Keratinocyte (primary cell): ENCODE measurements around the gene KLHL29. TPM values are rescaled to one million over a fixed set of nuclear protein-coding genes. Genes with fewer than 3 reads are reported as not detected.

Experiments
- DNase-seq: peaks from one replicate; pipeline ENCODE4 v3.0.0-alpha.2; 2011; ENCODE audit warnings: low read depth, missing footprints, low spot score
- FAIRE-seq: peaks from 2 replicates; lab custom pipeline; 2011; peaks lifted over from hg19 to GRCh38; lab: Jason Lieb, UNC
- H2AFZ ChIP-seq: 2 replicates; pipeline ENCODE4 v1.6.0; 2012; ENCODE audit warnings: low read length, control low read depth, inconsistent platforms; ENCODE audit not compliant: control insufficient read depth
- H3K27ac ChIP-seq: 2 replicates; pipeline ENCODE4 v1.5.1; 2011; ENCODE audit warnings: low read length; ENCODE audit not compliant: control insufficient read depth, insufficient read depth
- H3K27me3 ChIP-seq: 3 replicates; pipeline ENCODE4 v1.6.0; 2011; ENCODE audit warnings: low read length; ENCODE audit not compliant: control insufficient read depth, insufficient read depth; ENCODE audit errors: extremely low read depth
- H3K36me3 ChIP-seq, 2 experiments: 2 replicates in 1 of 2; 3 replicates in 1 of 2; pipeline ENCODE4 v1.5.1; 2011; ENCODE audit warnings: low read length in 2 of 2, mild to moderate bottlenecking in 1 of 2; ENCODE audit not compliant: control insufficient read depth in 2 of 2, insufficient read depth in 2 of 2; ENCODE audit errors: extremely low read depth in 1 of 2
- H3K4me1 ChIP-seq: 3 replicates; pipeline ENCODE4 v1.5.1; 2011; ENCODE audit warnings: low read length; ENCODE audit not compliant: control insufficient read depth, insufficient read depth; ENCODE audit errors: extremely low read depth
- H3K4me2 ChIP-seq: 3 replicates; pipeline ENCODE4 v1.6.0; 2011; ENCODE audit warnings: low read depth, low read length; ENCODE audit not compliant: control insufficient read depth, insufficient read depth; ENCODE audit errors: extremely low read depth
- H3K4me3 ChIP-seq, 3 experiments: fragments of 200-600 bp in 1 of 3; sonication (generic) in 1 of 3; 2 replicates in 2 of 3; 3 replicates in 1 of 3; pipeline ENCODE4 v1.5.1; 2011 to 2016; ENCODE audit warnings: low read length in 3 of 3, mild to moderate bottlenecking in 3 of 3, control low read depth in 2 of 3, inconsistent platforms in 1 of 3, low read depth in 1 of 3, mixed read lengths in 1 of 3, mixed run types in 1 of 3, moderate library complexity in 1 of 3; ENCODE audit not compliant: control insufficient read depth in 2 of 3, insufficient read depth in 2 of 3; ENCODE audit errors: extremely low read depth in 1 of 3
- H3K79me2 ChIP-seq: 2 replicates; pipeline ENCODE4 v1.6.0; 2012; ENCODE audit warnings: low read length; ENCODE audit not compliant: control insufficient read depth, insufficient read depth
- H3K9ac ChIP-seq: 3 replicates; pipeline ENCODE4 v1.6.0; 2011; ENCODE audit warnings: low read length; ENCODE audit not compliant: control insufficient read depth, insufficient read depth; ENCODE audit errors: extremely low read depth
- H3K9me1 ChIP-seq: 3 replicates; pipeline ENCODE4 v1.6.0; 2011; ENCODE audit warnings: low read length; ENCODE audit not compliant: control insufficient read depth, insufficient read depth; ENCODE audit errors: extremely low read depth
- H3K9me3 ChIP-seq: 2 replicates; pipeline ENCODE4 v1.5.1; 2012; ENCODE audit warnings: low read depth, low read length; ENCODE audit not compliant: control insufficient read depth
- H4K20me1 ChIP-seq: 3 replicates; pipeline ENCODE4 v1.6.0; 2011; ENCODE audit warnings: low read length; ENCODE audit not compliant: control insufficient read depth, insufficient read depth; ENCODE audit errors: extremely low read depth
- EZH2 ChIP-seq: IDR thresholded peaks from one replicate; pipeline ENCODE4 v1.6.1; 2012; ENCODE audit warnings: inconsistent platforms, mild to moderate bottlenecking, low read length, moderate library complexity
- dilution Hi-C: fragments of 300-500 bp; cut with MboI; formaldehyde crosslinking; loops from one replicate; pipeline ENCODE4 v1.7.0; 2020; ENCODE audit warnings: low sequenced_read_pairs; ENCODE audit not compliant: extremely low pct_ligation_motif_present
- polyA plus RNA-seq, 5 experiments: library from polyadenylated mRNA; depleted of rRNA in 3 of 5; stranded (reverse) in 3 of 5; stranded (forward) in 1 of 5; unstranded in 1 of 5; fragments of >200 nt; gene quantifications; 1 replicate in 1 of 5; 2 replicates in 3 of 5; 3 replicates in 1 of 5; pipeline versions ENCODE4 v1.2.1 to v1.2.3, GENCODE V29; 2011 to 2012; ENCODE audit warnings: missing spikeins in 2 of 5, low read depth in 1 of 5, low replicate concordance in 1 of 5
- TF ChIP-seq, protein P1 (sequence below), 3 experiments: IDR thresholded peaks in 1 of 3; conservative IDR thresholded peaks in 1 of 3; optimal IDR thresholded peaks in 1 of 3; 2 replicates in 2 of 3; 3 replicates in 1 of 3; pipeline versions ENCODE3 to v1.5.1; 2011; ENCODE audit warnings: low read length in 3 of 3, mild to moderate bottlenecking in 3 of 3, moderate library complexity in 2 of 3, control low read depth in 1 of 3, inconsistent platforms in 1 of 3; ENCODE audit not compliant: insufficient read depth in 2 of 3; ENCODE audit errors: extremely low read depth in 1 of 3

KLHL29 gene
- polyA plus RNA-seq, 1 donor (not counting 4 experiments of a cell fraction or from before 2014, with no cell fraction given): 4.7 TPM

DNA sequence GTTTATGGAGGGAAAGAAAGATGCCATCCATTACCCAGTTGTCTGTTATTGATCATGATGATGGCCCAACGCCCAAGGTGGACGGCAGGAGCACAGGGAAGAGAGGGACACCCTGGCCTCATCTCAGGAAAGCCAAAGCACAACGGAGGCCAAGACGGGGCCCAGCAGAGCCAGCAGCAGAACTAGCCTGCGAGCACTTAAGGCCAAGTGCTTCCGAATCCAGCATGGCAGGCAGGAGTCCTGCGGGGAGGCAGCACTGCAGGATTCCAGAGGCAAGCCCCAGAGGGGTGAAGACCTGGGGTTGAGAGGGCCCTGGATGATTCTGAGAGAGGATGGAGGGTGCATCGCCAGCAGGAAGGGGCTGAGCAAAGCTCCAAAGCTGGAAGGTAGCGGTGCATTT lies 28.3 kb upstream of the KLHL29 start:
- Histone ChIP-seq H3K4me3 (no peak overlapping the region), H3K4me2 (no peak overlapping the region), H3K79me2 (no peaks in the 10 kb centered on the region), H4K20me1 (no peaks in the 10 kb centered on the region), H3K27ac (no peak overlapping the region), H3K36me3 (no peaks in the 10 kb centered on the region), H3K27me3 (peaks cover 26% of the 10 kb centered on the region), H3K4me1 (no peaks in the 10 kb centered on the region), H3K9ac (no peak overlapping the region), H3K9me3 (no peaks in the 10 kb centered on the region), H2AFZ (no peak overlapping the region), H3K9me1 (no peaks in the 10 kb centered on the region)
- FAIRE-seq (no peak), DNase-seq (no peak)
- TF ChIP-seq, protein P1, sequence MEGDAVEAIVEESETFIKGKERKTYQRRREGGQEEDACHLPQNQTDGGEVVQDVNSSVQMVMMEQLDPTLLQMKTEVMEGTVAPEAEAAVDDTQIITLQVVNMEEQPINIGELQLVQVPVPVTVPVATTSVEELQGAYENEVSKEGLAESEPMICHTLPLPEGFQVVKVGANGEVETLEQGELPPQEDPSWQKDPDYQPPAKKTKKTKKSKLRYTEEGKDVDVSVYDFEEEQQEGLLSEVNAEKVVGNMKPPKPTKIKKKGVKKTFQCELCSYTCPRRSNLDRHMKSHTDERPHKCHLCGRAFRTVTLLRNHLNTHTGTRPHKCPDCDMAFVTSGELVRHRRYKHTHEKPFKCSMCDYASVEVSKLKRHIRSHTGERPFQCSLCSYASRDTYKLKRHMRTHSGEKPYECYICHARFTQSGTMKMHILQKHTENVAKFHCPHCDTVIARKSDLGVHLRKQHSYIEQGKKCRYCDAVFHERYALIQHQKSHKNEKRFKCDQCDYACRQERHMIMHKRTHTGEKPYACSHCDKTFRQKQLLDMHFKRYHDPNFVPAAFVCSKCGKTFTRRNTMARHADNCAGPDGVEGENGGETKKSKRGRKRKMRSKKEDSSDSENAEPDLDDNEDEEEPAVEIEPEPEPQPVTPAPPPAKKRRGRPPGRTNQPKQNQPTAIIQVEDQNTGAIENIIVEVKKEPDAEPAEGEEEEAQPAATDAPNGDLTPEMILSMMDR (optimal IDR thresholded peaks at IDR 0.05 in 1 of 3, IDR thresholded peaks at IDR 0.05 in 1 of 3, conservative IDR thresholded peaks at IDR 0.05 in 1 of 3; ENCODE audit: extremely low read depth in 1 of 3, insufficient read depth in 2 of 3, low read length in 3 of 3): no peak
- no peak for TF ChIP-seq EZH2
- dilution Hi-C loops: no loop called here

DNA sequence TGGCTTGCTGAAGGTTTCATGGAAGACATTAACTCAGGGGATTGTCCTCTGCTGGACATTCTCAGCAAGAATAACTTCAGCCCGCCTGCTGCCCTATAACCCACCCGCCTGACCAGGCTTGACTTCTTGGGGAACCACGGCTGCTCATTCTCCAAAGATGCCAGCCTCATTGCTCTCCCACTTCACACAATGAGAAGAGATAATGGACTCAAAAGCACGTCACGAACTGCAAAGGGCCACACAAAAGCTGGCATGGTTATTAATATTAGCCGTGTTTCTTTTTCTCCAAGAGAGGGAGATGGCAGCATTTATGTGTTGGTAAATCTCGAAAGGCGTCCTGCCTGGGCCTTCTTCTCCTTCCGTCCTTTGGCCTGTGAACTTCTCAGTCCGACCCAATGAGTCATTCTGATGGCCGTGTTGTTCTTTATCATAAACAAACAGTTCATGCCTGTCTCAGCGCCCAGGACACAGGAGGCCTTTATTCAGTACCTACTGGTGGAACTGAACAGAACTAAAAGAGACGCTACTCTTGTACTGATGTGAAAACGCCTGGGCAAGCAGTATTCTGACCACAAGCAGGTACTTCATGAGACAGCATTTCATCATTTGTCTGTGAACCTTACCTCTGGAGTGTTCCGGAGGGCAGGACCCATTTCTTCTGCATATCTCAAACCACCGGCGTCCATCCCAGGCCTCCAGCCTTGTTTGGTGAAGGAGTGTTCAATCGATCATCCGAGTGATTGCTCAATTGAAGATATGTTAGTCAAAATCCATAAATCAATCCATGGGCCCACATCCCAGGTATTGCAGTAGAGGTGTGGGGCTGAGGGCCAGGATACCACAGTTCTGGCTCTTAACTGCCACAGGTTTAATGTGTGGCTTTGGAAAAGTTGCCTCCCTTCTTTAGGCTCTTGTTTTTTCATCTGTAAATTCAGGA lies 25.1 kb upstream of the KLHL29 start:
- H3K27me3 ChIP-seq: peaks cover 14% of the 10 kb centered on the region
- H3K79me2 ChIP-seq: no peaks in the 10 kb centered on the region
- no peak overlapping the region for H2AFZ ChIP-seq
- no peak for FAIRE-seq
- H3K4me3 ChIP-seq: no peak overlapping the region
- TF ChIP-seq EZH2: no peak
- TF ChIP-seq, protein P1 (optimal IDR thresholded peaks at IDR 0.05 in 1 of 3, IDR thresholded peaks at IDR 0.05 in 1 of 3, conservative IDR thresholded peaks at IDR 0.05 in 1 of 3; ENCODE audit: extremely low read depth in 1 of 3, insufficient read depth in 2 of 3, low read length in 3 of 3): no peak
- DNase-seq: no peak
- no peaks in the 10 kb centered on the region for H3K4me1 ChIP-seq
- no peaks in the 10 kb centered on the region for H3K36me3 ChIP-seq
- no peak overlapping the region for H3K9ac ChIP-seq
- H3K9me1 ChIP-seq: no peaks in the 10 kb centered on the region
- dilution Hi-C loops: no loop called here
- no peaks in the 10 kb centered on the region for H3K9me3 ChIP-seq
- no peaks in the 10 kb centered on the region for H4K20me1 ChIP-seq
- H3K27ac ChIP-seq: no peak overlapping the region
- no peak overlapping the region for H3K4me2 ChIP-seq
